GM23338 (cell line): ENCODE data around the gene ERC2. TPM values are rescaled to one million over a fixed set of nuclear protein-coding genes. Genes with fewer than 3 reads are reported as not detected.

Experiments used
- ATAC-seq: fragments of 200-7000 bp; cut with Tn5 transposase; 3 replicates; pipeline ENCODE4 v1.9.1; 2020
- DNase-seq: peaks from one replicate; pipeline ENCODE4 v3.0.0-alpha.2; 2015; ENCODE audit warnings: low spot score
- H2AFZ ChIP-seq: fragments of 200-600 bp; sonication (generic); 2 replicates; pipeline ENCODE4 v1.8.0; 2016; ENCODE audit warnings: antibody characterized with exemption, mild to moderate bottlenecking, moderate library complexity
- H3F3A ChIP-seq: fragments of 200-600 bp; sonication (generic); replicated peaks from 2 replicates; pipeline ENCODE4 v1.8.0; 2017; ENCODE audit warnings: antibody characterized with exemption, mixed run types, low read depth
- H3K27ac ChIP-seq: fragments of 200-600 bp; sonication (generic); 2 replicates; pipeline ENCODE4 v1.6.1; 2016; ENCODE audit warnings: low read depth
- H3K27me3 ChIP-seq: fragments of 200-600 bp; sonication (generic); 2 replicates; pipeline ENCODE4 v1.8.0; 2016; ENCODE audit warnings: mild to moderate bottlenecking, mixed run types, moderate library complexity; ENCODE audit not compliant: insufficient read depth
- H3K36me3 ChIP-seq: fragments of 200-600 bp; sonication (generic); 2 replicates; pipeline ENCODE4 v1.8.0; 2016; ENCODE audit warnings: mild to moderate bottlenecking; ENCODE audit not compliant: insufficient read depth
- H3K4me1 ChIP-seq: fragments of 200-600 bp; sonication (generic); 2 replicates; pipeline ENCODE4 v1.8.0; 2016; ENCODE audit warnings: mild to moderate bottlenecking, moderate library complexity; ENCODE audit not compliant: insufficient read depth
- H3K4me2 ChIP-seq: fragments of 200-600 bp; sonication (generic); 2 replicates; pipeline ENCODE4 v1.7.1; 2017; ENCODE audit warnings: mixed run types
- H3K4me3 ChIP-seq: fragments of 200-600 bp; sonication (generic); 2 replicates; pipeline ENCODE4 v1.6.1; 2016; ENCODE audit warnings: mixed run types
- H3K79me2 ChIP-seq: fragments of 200-600 bp; sonication (generic); replicated peaks from 2 replicates; pipeline ENCODE4 v1.8.0; 2017; ENCODE audit warnings: mild to moderate bottlenecking; ENCODE audit not compliant: insufficient read depth
- H3K9me2 ChIP-seq: fragments of 200-600 bp; sonication (generic); 2 replicates; pipeline ENCODE4 v1.8.0; 2017; ENCODE audit not compliant: insufficient read depth
- H4K20me1 ChIP-seq: fragments of 200-600 bp; sonication (generic); replicated peaks from 2 replicates; pipeline ENCODE4 v1.8.0; 2017; ENCODE audit warnings: mild to moderate bottlenecking; ENCODE audit not compliant: insufficient read depth
- H3K27ac Mint-ChIP-seq: 2 replicates; pipeline ENCODE4 v1.8.0; 2020; ENCODE audit warnings: inconsistent platforms, mild to moderate bottlenecking, moderate library complexity, mixed read lengths
- H3K27me3 Mint-ChIP-seq: 3 replicates; pipeline ENCODE4 v1.8.0; 2022; ENCODE audit warnings: low read depth, mild to moderate bottlenecking, moderate library complexity, mixed read lengths, inconsistent platforms; ENCODE audit not compliant: insufficient read depth, poor library complexity
- H3K36me3 Mint-ChIP-seq: 3 replicates; pipeline ENCODE4 v1.8.0; 2021; ENCODE audit warnings: low read depth, mild to moderate bottlenecking, inconsistent platforms, moderate library complexity, mixed read lengths
- H3K4me1 Mint-ChIP-seq: 3 replicates; pipeline ENCODE4 v1.8.0; 2020; ENCODE audit warnings: mild to moderate bottlenecking, inconsistent platforms, mixed read lengths
- H3K4me3 Mint-ChIP-seq: 3 replicates; pipeline ENCODE4 v1.8.0; 2021; ENCODE audit warnings: moderate library complexity, mild to moderate bottlenecking, inconsistent platforms, mixed read lengths
- H3K9me3 Mint-ChIP-seq: 3 replicates; pipeline ENCODE4 v1.8.0; 2020; ENCODE audit warnings: moderate library complexity, mild to moderate bottlenecking, inconsistent platforms, mixed read lengths
- CREB1 ChIP-seq: fragments of 250-450 bp; sonication (Bioruptor Pico); IDR thresholded peaks from 2 replicates; pipeline ENCODE4 v1.5.0; 2020; ENCODE audit warnings: low read depth, mild to moderate bottlenecking, moderate library complexity
- CTCF ChIP-seq, 2 experiments: fragments of 200-600 bp in 1 of 2; sonication (generic) in 1 of 2; conservative IDR thresholded peaks; 2 replicates each; pipeline versions ENCODE4 v1.5.1 to v1.6.1; 2016 to 2017; ENCODE audit warnings: antibody characterized with exemption in 2 of 2, low read depth in 2 of 2, mild to moderate bottlenecking in 2 of 2, moderate library complexity in 1 of 2
- ETS1 ChIP-seq: IDR thresholded peaks from 2 replicates; pipeline ENCODE4 v1.6.1; 2016; ENCODE audit warnings: antibody characterized with exemption
- EZH2 ChIP-seq: fragments of 200-600 bp; sonication (generic); IDR thresholded peaks from one replicate; pipeline ENCODE4 v1.8.0; 2017; ENCODE audit warnings: antibody characterized with exemption, mild to moderate bottlenecking, low read depth; ENCODE audit not compliant: unreplicated experiment
- EZH2phosphoT487 ChIP-seq: fragments of 200-600 bp; sonication (generic); IDR thresholded peaks from one replicate; pipeline ENCODE4 v1.8.1; 2018; ENCODE audit warnings: antibody characterized with exemption; ENCODE audit not compliant: unreplicated experiment
- JUNB ChIP-seq: IDR thresholded peaks from one replicate; pipeline ENCODE4 v1.6.1; 2016; ENCODE audit warnings: antibody characterized with exemption; ENCODE audit not compliant: unreplicated experiment
- NANOG ChIP-seq: IDR thresholded peaks from 2 replicates; pipeline ENCODE4 v1.6.1; 2016; ENCODE audit warnings: antibody characterized with exemption, borderline replicate concordance
- POLR2AphosphoS5 ChIP-seq: IDR thresholded peaks from 2 replicates; pipeline ENCODE4 v1.6.1; 2016; ENCODE audit warnings: antibody characterized with exemption, low read depth
- STAT1 ChIP-seq: IDR thresholded peaks from one replicate; pipeline ENCODE4 v1.6.1; 2016; ENCODE audit warnings: antibody characterized with exemption; ENCODE audit not compliant: unreplicated experiment
- ZNF114 ChIP-seq: fragments of 250-450 bp; sonication (Bioruptor Pico); IDR thresholded peaks from 2 replicates; pipeline ENCODE4 v1.5.0; 2020; ENCODE audit warnings: mild to moderate bottlenecking, moderate library complexity
- ZNF331 ChIP-seq: fragments of 250-450 bp; sonication (Bioruptor Pico); IDR thresholded peaks from 2 replicates; pipeline ENCODE4 v1.5.0; 2020; ENCODE audit warnings: low read depth, mild to moderate bottlenecking, moderate library complexity
- polyA plus RNA-seq: library from polyadenylated mRNA; unstranded; fragments of >200 nt; fragmentation: Nextera tagmentation; extraction: Ambion mirVana; gene quantifications from 2 replicates; pipeline ENCODE4 v1.2.1, GENCODE V29; 2016
- total RNA-seq: library from RNA; depleted of rRNA; stranded (reverse); fragments of >200 nt; shearing (Covaris generic); gene quantifications from 2 replicates; pipeline ENCODE4 v1.2.3, GENCODE V29; 2014
- TF ChIP-seq, protein P1 (sequence below): IDR thresholded peaks from one replicate; pipeline ENCODE4 v1.6.1; 2018; ENCODE audit warnings: antibody characterized with exemption; ENCODE audit not compliant: unreplicated experiment

The ERC2 gene
- total and polyA plus RNA-seq, 2 experiments from 2014 or later, result 11.8 to 13.7 TPM

DNA sequence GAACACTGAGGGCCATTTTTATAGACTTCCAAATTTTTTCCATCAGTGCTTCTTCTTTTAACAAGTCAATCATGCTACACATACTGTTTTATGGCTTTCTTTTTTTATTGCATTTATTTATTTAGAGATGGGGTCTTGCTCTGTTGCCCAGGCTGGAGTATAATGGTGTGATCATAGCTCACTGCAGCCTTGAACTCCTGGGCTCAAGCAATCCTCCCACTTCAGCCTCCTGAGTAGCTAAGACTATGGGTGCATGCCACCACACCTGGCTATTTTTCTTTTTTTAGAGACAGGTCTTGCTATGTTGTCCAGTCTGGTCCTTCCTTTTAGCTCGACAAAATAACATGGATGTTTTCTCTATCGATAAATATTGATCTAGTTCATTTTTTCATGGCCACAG is 555.4 kb downstream of the ERC2 start:
- H3K79me2 ChIP-seq, result no peaks in the 10 kb centered on the region
- TF ChIP-seq EZH2 (no peak), NANOG (no peak), CTCF (conservative IDR thresholded peaks at IDR 0.05; ENCODE audit: low read depth in 2 of 2) (no peak), POLR2AphosphoS5 (no peak), JUNB (no peak), STAT1 (no peak), CREB1 (CRISPR knock-in tag) (no peak), EZH2phosphoT487 (no peak)
- Mint-ChIP-seq H3K27ac (no peak overlapping the region), H3K4me1 (no peaks in the 10 kb centered on the region; the same call in 2 of the 3 replicates), H3K4me3 (no peak overlapping the region), H3K9me3 (no peaks in the 10 kb centered on the region), H3K27me3 (peaks cover 2% of the 10 kb centered on the region), H3K36me3 (no peaks in the 10 kb centered on the region)
- H3K27ac ChIP-seq, result no peak overlapping the region
- ATAC-seq, result no peak
- H3K9me2 ChIP-seq, result no peaks in the 10 kb centered on the region
- no peak for DNase-seq
- H3F3A ChIP-seq, result no peaks in the 10 kb centered on the region
- no peaks in the 10 kb centered on the region for H3K4me1 ChIP-seq
- no peaks in the 10 kb centered on the region for H3K27me3 ChIP-seq
- H3K4me3 ChIP-seq, result no peak overlapping the region
- no peaks in the 10 kb centered on the region for H4K20me1 ChIP-seq
- no peaks in the 10 kb centered on the region for H3K36me3 ChIP-seq
- H3K4me2 ChIP-seq, result no peak overlapping the region
- H2AFZ ChIP-seq, result no peak overlapping the region

DNA sequence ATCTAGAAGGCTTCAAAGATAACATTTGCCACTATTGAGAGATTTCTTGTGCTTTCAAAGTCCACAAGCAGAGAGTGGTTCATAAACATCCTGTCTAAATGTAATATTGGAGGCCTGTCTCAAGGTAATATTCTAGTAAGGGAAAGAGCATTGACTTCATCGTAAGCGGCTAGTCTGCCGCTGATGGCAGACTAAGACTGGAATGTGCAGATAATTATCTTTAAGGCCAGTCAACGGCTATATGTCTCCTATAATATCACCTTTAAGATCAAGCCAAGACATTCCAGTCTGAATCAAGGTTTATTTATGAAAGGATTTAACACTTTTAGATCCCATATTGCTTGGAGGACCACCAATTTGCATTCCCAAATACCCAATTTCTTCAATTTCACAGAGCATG is 557.0 kb downstream of the ERC2 start:
- Mint-ChIP-seq H3K36me3 (no peaks in the 10 kb centered on the region), H3K4me3 (no peak overlapping the region), H3K4me1 (no peaks in the 10 kb centered on the region; the same call in 2 of the 3 replicates), H3K27ac (no peak overlapping the region), H3K9me3 (no peaks in the 10 kb centered on the region), H3K27me3 (peaks cover 3% of the 10 kb centered on the region)
- Histone ChIP-seq H2AFZ (no peak overlapping the region), H3K4me3 (no peak overlapping the region), H3K79me2 (no peaks in the 10 kb centered on the region), H3K4me2 (no peak overlapping the region), H3K27ac (no peak overlapping the region), H3K4me1 (no peaks in the 10 kb centered on the region), H3K36me3 (no peaks in the 10 kb centered on the region), H3K9me2 (no peaks in the 10 kb centered on the region), H3F3A (no peaks in the 10 kb centered on the region), H4K20me1 (no peaks in the 10 kb centered on the region), H3K27me3 (no peaks in the 10 kb centered on the region)
- DNase-seq, result no peak
- TF ChIP-seq ZNF114 (CRISPR knock-in tag) (no peak), ZNF331 (CRISPR knock-in tag) (no peak), NANOG (no peak), EZH2 (no peak), CTCF (conservative IDR thresholded peaks at IDR 0.05; ENCODE audit: low read depth in 2 of 2) (no peak), ETS1 (no peak), EZH2phosphoT487 (no peak)
- TF ChIP-seq, protein P1, sequence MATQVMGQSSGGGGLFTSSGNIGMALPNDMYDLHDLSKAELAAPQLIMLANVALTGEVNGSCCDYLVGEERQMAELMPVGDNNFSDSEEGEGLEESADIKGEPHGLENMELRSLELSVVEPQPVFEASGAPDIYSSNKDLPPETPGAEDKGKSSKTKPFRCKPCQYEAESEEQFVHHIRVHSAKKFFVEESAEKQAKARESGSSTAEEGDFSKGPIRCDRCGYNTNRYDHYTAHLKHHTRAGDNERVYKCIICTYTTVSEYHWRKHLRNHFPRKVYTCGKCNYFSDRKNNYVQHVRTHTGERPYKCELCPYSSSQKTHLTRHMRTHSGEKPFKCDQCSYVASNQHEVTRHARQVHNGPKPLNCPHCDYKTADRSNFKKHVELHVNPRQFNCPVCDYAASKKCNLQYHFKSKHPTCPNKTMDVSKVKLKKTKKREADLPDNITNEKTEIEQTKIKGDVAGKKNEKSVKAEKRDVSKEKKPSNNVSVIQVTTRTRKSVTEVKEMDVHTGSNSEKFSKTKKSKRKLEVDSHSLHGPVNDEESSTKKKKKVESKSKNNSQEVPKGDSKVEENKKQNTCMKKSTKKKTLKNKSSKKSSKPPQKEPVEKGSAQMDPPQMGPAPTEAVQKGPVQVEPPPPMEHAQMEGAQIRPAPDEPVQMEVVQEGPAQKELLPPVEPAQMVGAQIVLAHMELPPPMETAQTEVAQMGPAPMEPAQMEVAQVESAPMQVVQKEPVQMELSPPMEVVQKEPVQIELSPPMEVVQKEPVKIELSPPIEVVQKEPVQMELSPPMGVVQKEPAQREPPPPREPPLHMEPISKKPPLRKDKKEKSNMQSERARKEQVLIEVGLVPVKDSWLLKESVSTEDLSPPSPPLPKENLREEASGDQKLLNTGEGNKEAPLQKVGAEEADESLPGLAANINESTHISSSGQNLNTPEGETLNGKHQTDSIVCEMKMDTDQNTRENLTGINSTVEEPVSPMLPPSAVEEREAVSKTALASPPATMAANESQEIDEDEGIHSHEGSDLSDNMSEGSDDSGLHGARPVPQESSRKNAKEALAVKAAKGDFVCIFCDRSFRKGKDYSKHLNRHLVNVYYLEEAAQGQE, result no peak
- no peak for ATAC-seq
